Muscle layer of duodenum (tissue), 2 donors: ENCODE results near the gene NBPF1.
"Not testable (repeated sequence)": the region's sequence is repeated elsewhere in the genome, so short reads cannot be mapped to it uniquely, and the experiment has no call there.

Source experiments
- H3K27ac ChIP-seq: one replicate; pipeline ENCODE4 v1.7.0; 2013; ENCODE audit warnings: mild to moderate bottlenecking, low read length
- H3K27me3 ChIP-seq: one replicate; pipeline ENCODE4 v1.7.0; 2013; ENCODE audit warnings: low read depth, mild to moderate bottlenecking, control low read depth, low read length
- H3K36me3 ChIP-seq, 2 donors: one replicate each; pipeline ENCODE4 v1.7.0; 2013; ENCODE audit warnings: low read length in 2 of 2, control low read depth in 1 of 2, mild to moderate bottlenecking in 1 of 2; ENCODE audit not compliant: insufficient read depth in 2 of 2, control insufficient read depth in 1 of 2
- H3K4me1 ChIP-seq, 2 donors: one replicate each; pipeline ENCODE4 v1.7.0; 2013; ENCODE audit warnings: low read length in 2 of 2, mild to moderate bottlenecking in 2 of 2, control low read depth in 1 of 2, moderate library complexity in 1 of 2; ENCODE audit not compliant: insufficient read depth in 2 of 2, control insufficient read depth in 1 of 2
- H3K4me3 ChIP-seq, 2 donors: one replicate each; pipeline ENCODE4 v1.7.0; 2013; ENCODE audit warnings: low read length in 2 of 2, low read depth in 1 of 2, mild to moderate bottlenecking in 1 of 2
- H3K9me3 ChIP-seq, 2 donors: one replicate each; pipeline ENCODE4 v1.7.0; 2013; ENCODE audit warnings: low read length in 2 of 2, control low read depth in 1 of 2, mild to moderate bottlenecking in 1 of 2; ENCODE audit not compliant: control insufficient read depth in 1 of 2
- donor health status: healthy.

NBPF1 gene

GRCh38 chr1:16545682-16546095 lies 67.7 kb downstream of the NBPF1 start:
- not testable (repeated sequence) for H3K9me3 ChIP-seq

GRCh38 chr1:16540421-16540893 lies 72.9 kb downstream of the NBPF1 start:
- H3K4me1 ChIP-seq, H3K27me3 ChIP-seq, H3K4me3 ChIP-seq, H3K27ac ChIP-seq, H3K36me3 ChIP-seq, H3K9me3 ChIP-seq: not testable (repeated sequence)

More at GRCh38 chr1:16545682-16546095, 67.7 kb downstream of the NBPF1 start:
- not testable (repeated sequence) for H3K36me3 ChIP-seq, H3K4me3 ChIP-seq, H3K4me1 ChIP-seq, H3K27ac ChIP-seq, H3K27me3 ChIP-seq

GRCh38 chr1:16537528-16537927 lies 75.8 kb downstream of the NBPF1 start:
- not testable (repeated sequence) for H3K4me3 ChIP-seq, H3K4me1 ChIP-seq

GRCh38 chr1:16536796-16537195 lies 76.6 kb downstream of the NBPF1 start:
- H3K27me3 ChIP-seq, result not testable (repeated sequence)

More at GRCh38 chr1:16537528-16537927, 75.8 kb downstream of the NBPF1 start:
- H3K36me3 ChIP-seq, H3K9me3 ChIP-seq, H3K27ac ChIP-seq, H3K27me3 ChIP-seq: not testable (repeated sequence)

GRCh38 chr1:16535898-16536297 lies 77.5 kb downstream of the NBPF1 start:
- H3K36me3 ChIP-seq, H3K4me3 ChIP-seq, H3K27me3 ChIP-seq, H3K9me3 ChIP-seq, H3K27ac ChIP-seq, H3K4me1 ChIP-seq: not testable (repeated sequence)

More at GRCh38 chr1:16536796-16537195, 76.6 kb downstream of the NBPF1 start:
- not testable (repeated sequence) for H3K9me3 ChIP-seq, H3K4me1 ChIP-seq, H3K36me3 ChIP-seq, H3K4me3 ChIP-seq, H3K27ac ChIP-seq

- not testable (repeated sequence) for H3K36me3 ChIP-seq, H3K4me1 ChIP-seq, H3K4me3 ChIP-seq, H3K9me3 ChIP-seq, H3K27ac ChIP-seq, H3K27me3 ChIP-seq
Measured at GRCh38 chr1:16535487-16535886, 77.9 kb downstream of the NBPF1 start.

- not testable (repeated sequence) for H3K27me3 ChIP-seq, H3K27ac ChIP-seq, H3K36me3 ChIP-seq, H3K4me3 ChIP-seq, H3K9me3 ChIP-seq, H3K4me1 ChIP-seq
Measured at GRCh38 chr1:16534829-16535456, 78.4 kb downstream of the NBPF1 start.

GRCh38 chr1:16534239-16534828 lies 79.0 kb downstream of the NBPF1 start:
- H3K36me3 ChIP-seq, H3K4me1 ChIP-seq, H3K9me3 ChIP-seq, H3K27ac ChIP-seq, H3K4me3 ChIP-seq, H3K27me3 ChIP-seq: not testable (repeated sequence)

- H3K27ac ChIP-seq, H3K4me1 ChIP-seq, H3K4me3 ChIP-seq, H3K36me3 ChIP-seq, H3K27me3 ChIP-seq, H3K9me3 ChIP-seq: not testable (repeated sequence)
Measured at GRCh38 chr1:16532235-16532991, 81.0 kb downstream of the NBPF1 start.

- not testable (repeated sequence) for H3K36me3 ChIP-seq, H3K27me3 ChIP-seq, H3K4me1 ChIP-seq, H3K9me3 ChIP-seq, H3K4me3 ChIP-seq, H3K27ac ChIP-seq
Measured at GRCh38 chr1:16528338-16528737, 85.0 kb downstream of the NBPF1 start.

GRCh38 chr1:16525769-16526168 lies 87.6 kb downstream of the NBPF1 start:
- H3K27ac ChIP-seq, H3K27me3 ChIP-seq, H3K4me1 ChIP-seq, H3K9me3 ChIP-seq, H3K4me3 ChIP-seq, H3K36me3 ChIP-seq: not testable (repeated sequence)
